Natural killer cell (primary cell): ENCODE results near the gene CBLB. TPM values are rescaled to one million over a fixed set of nuclear protein-coding genes. Genes with fewer than 3 reads are reported as not detected.

Source experiments
- ATAC-seq, 3 donors: fragments of 150-1000 bp in 2 of 3; fragments of 200-7000 bp in 1 of 3; cut with Tn5 transposase; 1 replicate in 1 of 3; 2 replicates in 2 of 3; pipeline ENCODE4 v1.10.0; 2021; ENCODE audit warnings: mild to moderate bottlenecking in 2 of 3, moderate library complexity in 2 of 3
- DNase-seq, 2 donors: peaks; one replicate each; pipeline versions ENCODE4 v3.0.0 to v3.0.0-alpha.2; 2013 to 2021; ENCODE audit warnings: mixed read lengths in 1 of 2
- H3K27ac ChIP-seq: one replicate; pipeline ENCODE4 v1.5.1; 2013; ENCODE audit warnings: mild to moderate bottlenecking, low read length
- H3K27me3 ChIP-seq: one replicate; pipeline ENCODE4 v1.6.1; 2013; ENCODE audit warnings: low read length; ENCODE audit not compliant: control insufficient read depth, insufficient read depth
- H3K36me3 ChIP-seq: one replicate; pipeline ENCODE4 v1.6.1; 2013; ENCODE audit warnings: low read length; ENCODE audit not compliant: control insufficient read depth, insufficient read depth
- H3K4me1 ChIP-seq: one replicate; pipeline ENCODE4 v1.6.1; 2013; ENCODE audit warnings: low read length; ENCODE audit not compliant: control insufficient read depth, insufficient read depth
- H3K4me3 ChIP-seq: one replicate; pipeline ENCODE4 v1.5.1; 2013; ENCODE audit warnings: low read length
- H3K9me3 ChIP-seq: one replicate; pipeline ENCODE4 v1.6.1; 2013; ENCODE audit warnings: low read length; ENCODE audit not compliant: control insufficient read depth, insufficient read depth
- H3K27ac Mint-ChIP-seq, 2 donors: one replicate each; pipeline ENCODE4 v1.8.0; 2022; ENCODE audit warnings: mild to moderate bottlenecking in 2 of 2, mixed read lengths in 2 of 2, moderate library complexity in 1 of 2
- H3K27me3 Mint-ChIP-seq, 2 donors: one replicate each; pipeline ENCODE4 v1.8.0; 2022; ENCODE audit warnings: low read depth in 2 of 2, mixed read lengths in 2 of 2
- H3K36me3 Mint-ChIP-seq: one replicate; pipeline ENCODE4 v1.8.0; 2022; ENCODE audit warnings: mixed read lengths
- H3K4me1 Mint-ChIP-seq, 2 donors: one replicate each; pipeline ENCODE4 v1.8.0; 2022; ENCODE audit warnings: mixed read lengths in 2 of 2
- H3K4me3 Mint-ChIP-seq: one replicate; pipeline ENCODE4 v1.8.0; 2022; ENCODE audit warnings: mild to moderate bottlenecking, moderate library complexity, mixed read lengths
- H3K9me3 Mint-ChIP-seq, 2 donors: one replicate each; pipeline ENCODE4 v1.8.0; 2022; ENCODE audit warnings: mixed read lengths in 2 of 2
- CTCF ChIP-seq: fragments of 200-600 bp; IDR thresholded peaks from one replicate; pipeline ENCODE4 v1.8.0; 2022; ENCODE audit warnings: antibody characterized with exemption
- WGBS: methylation state at CpG from one replicate; pipeline ENCODE4 v1.1.7; 2013; ENCODE audit warnings: missing lambda C conversion rate; ENCODE audit not compliant: insufficient coverage; 5-methylcytosine and 5-hydroxymethylcytosine counted together
- intact Hi-C: fragments of 100-400 bp; cut with micrococcal nuclease; formaldehyde crosslinking; loops from one replicate; pipeline ENCODE4 v1.14.2; 2022
- total RNA-seq, 4 donors: library from RNA; stranded (reverse); fragments of 120-200 nt in 1 of 4; gene quantifications; one replicate each; pipeline versions ENCODE4 v1.2.3 to v1.2.4, GENCODE V29; 2013 to 2022

CBLB gene
- total RNA-seq, 3 donors from 2014 or later (not counting 1 experiment from before 2014, with no cell fraction given), result 180 to 287 (median 230) TPM

- Mint-ChIP-seq H3K4me1 (peaks cover 86 to 87% of the 10 kb centered on the region in 2 donors), H3K4me3 (peak overlapping the region; percentile 49), H3K36me3 (peaks cover 22% of the 10 kb centered on the region), H3K27me3 (no peaks in the 10 kb centered on the region), H3K27ac (peak overlapping the region; percentile 83), H3K9me3 (no peaks in the 10 kb centered on the region)
- Histone ChIP-seq H3K4me3 (no peak overlapping the region), H3K9me3 (no peaks in the 10 kb centered on the region), H3K4me1 (peaks cover 28% of the 10 kb centered on the region), H3K27ac (peak overlapping the region; percentile 1), H3K36me3 (peaks cover 24% of the 10 kb centered on the region), H3K27me3 (no peaks in the 10 kb centered on the region)
- intact Hi-C loops, result no loop called here
- WGBS, result 84% methylated on average over 5 of the region's 6 CpGs
- no peak for TF ChIP-seq CTCF
- DNase-seq (no peak), ATAC-seq (no peak)
Measured at GRCh38 chr3:105826778-105827634, 41.8 kb downstream of the CBLB start.

DNA sequence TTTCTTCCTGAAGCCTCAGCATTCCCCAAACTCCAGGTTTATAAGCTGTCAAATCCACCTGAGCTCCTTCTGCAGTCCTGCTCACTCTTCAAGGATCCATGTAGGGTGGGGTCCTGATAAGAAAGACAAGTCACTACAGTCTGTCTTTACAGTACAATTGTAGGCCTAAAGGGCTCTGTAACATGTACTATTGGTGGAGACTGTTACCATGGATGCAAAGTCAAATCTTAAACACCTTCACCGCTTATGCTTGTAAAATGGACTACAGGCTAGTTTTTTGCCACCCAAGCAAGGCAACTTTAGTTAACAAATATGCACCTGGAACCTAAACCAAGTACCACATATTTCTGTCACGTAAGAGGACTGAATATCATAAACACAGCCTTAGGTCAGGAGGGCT, 44.7 kb downstream of the CBLB start:
- H3K27ac ChIP-seq, result peak overlapping the region; percentile 2
- intact Hi-C loops, result no loop called here
- H3K9me3 Mint-ChIP-seq, result no peaks in the 10 kb centered on the region

GRCh38 chr3:105823149-105823867, 45.5 kb downstream of the CBLB start:
- peak in 2 of 3 donors; percentile 35 to 56 for ATAC-seq
- Histone ChIP-seq H3K27me3 (no peaks in the 10 kb centered on the region), H3K4me1 (peaks cover 13% of the 10 kb centered on the region), H3K27ac (peak overlapping the region; percentile 34), H3K36me3 (peaks cover 33% of the 10 kb centered on the region), H3K9me3 (no peaks in the 10 kb centered on the region), H3K4me3 (no peak overlapping the region)
- WGBS, result 67% methylated on average over 4 of the region's 4 CpGs
- Mint-ChIP-seq H3K9me3 (no peaks in the 10 kb centered on the region), H3K4me3 (peak overlapping the region; percentile 0), H3K4me1 (peaks cover 64 to 74% of the 10 kb centered on the region in 2 donors), H3K27me3 (no peaks in the 10 kb centered on the region), H3K27ac (peak overlapping the region; percentile 83), H3K36me3 (peaks cover 15% of the 10 kb centered on the region)
- no peak for TF ChIP-seq CTCF
- no peak for DNase-seq
- intact Hi-C loops, result no loop called here

More for the DNA sequence above, 44.7 kb downstream of the CBLB start:
- Mint-ChIP-seq H3K27me3 (no peaks in the 10 kb centered on the region), H3K4me1 (peaks cover 69 to 79% of the 10 kb centered on the region in 2 donors), H3K27ac (peak overlapping the region; percentile 83), H3K36me3 (peaks cover 15% of the 10 kb centered on the region), H3K4me3 (peak overlapping the region; percentile 13)
- no peaks in the 10 kb centered on the region for H3K27me3 ChIP-seq
- ATAC-seq (no peak), DNase-seq (no peak)
- peaks cover 33% of the 10 kb centered on the region for H3K36me3 ChIP-seq
- TF ChIP-seq CTCF, result no peak
- WGBS, result 81% methylated on average over 2 of the region's 2 CpGs
- peaks cover 15% of the 10 kb centered on the region for H3K4me1 ChIP-seq
- no peaks in the 10 kb centered on the region for H3K9me3 ChIP-seq
- H3K4me3 ChIP-seq, result no peak overlapping the region
